GM12801 (cell line): ENCODE data around the gene ROBO3.

ENCODE experiments used
- TF ChIP-seq, protein P1 (sequence below): IDR thresholded peaks from one replicate; pipeline ENCODE4 v1.5.1; 2011; ENCODE audit warnings: control low read depth; ENCODE audit not compliant: insufficient read length; ENCODE audit errors: extremely low read depth

Gene ROBO3

DNA sequence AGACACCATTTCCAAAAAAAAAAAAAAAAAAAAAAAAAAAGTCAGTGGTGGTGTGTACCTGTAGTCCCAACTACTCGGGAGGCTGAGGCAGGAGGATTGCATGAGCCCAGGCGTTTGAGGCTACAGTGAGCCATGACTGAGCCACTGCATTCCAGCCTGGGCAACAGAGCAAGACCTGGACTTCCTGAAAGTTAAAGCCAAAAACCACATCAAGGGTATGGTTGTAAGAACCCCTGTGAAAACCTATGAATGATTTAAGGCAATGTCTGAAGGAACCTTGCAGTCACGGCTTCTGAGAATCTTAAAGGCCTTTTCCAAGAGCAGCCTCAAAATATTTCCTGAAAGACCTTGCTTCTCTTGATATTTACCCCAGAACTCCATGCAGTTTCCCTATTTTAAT lies 34.5 kb upstream of the ROBO3 start:
- TF ChIP-seq, protein P1, sequence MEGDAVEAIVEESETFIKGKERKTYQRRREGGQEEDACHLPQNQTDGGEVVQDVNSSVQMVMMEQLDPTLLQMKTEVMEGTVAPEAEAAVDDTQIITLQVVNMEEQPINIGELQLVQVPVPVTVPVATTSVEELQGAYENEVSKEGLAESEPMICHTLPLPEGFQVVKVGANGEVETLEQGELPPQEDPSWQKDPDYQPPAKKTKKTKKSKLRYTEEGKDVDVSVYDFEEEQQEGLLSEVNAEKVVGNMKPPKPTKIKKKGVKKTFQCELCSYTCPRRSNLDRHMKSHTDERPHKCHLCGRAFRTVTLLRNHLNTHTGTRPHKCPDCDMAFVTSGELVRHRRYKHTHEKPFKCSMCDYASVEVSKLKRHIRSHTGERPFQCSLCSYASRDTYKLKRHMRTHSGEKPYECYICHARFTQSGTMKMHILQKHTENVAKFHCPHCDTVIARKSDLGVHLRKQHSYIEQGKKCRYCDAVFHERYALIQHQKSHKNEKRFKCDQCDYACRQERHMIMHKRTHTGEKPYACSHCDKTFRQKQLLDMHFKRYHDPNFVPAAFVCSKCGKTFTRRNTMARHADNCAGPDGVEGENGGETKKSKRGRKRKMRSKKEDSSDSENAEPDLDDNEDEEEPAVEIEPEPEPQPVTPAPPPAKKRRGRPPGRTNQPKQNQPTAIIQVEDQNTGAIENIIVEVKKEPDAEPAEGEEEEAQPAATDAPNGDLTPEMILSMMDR: no peak

DNA sequence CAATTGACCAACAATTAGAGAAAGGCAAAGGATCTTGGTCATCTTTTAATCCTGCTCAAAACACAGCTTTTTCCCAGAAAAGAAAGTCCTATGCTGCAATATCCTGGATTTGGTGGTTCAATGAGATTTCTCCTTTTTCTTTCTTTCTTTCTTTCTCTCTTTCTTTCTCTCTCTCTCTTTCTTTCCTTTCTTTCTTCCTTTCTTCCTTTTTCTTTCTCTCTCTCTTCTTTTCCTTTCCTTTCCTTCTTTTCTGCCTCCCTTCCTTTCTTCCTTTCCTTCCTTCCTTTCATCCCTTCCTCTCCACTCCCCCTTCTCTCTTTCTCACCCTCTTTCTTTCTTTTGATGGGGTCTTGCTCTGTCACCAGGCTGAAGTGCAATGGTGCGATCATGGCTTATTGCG lies 33.3 kb upstream of the ROBO3 start:
- TF ChIP-seq, protein P1: no peak

DNA sequence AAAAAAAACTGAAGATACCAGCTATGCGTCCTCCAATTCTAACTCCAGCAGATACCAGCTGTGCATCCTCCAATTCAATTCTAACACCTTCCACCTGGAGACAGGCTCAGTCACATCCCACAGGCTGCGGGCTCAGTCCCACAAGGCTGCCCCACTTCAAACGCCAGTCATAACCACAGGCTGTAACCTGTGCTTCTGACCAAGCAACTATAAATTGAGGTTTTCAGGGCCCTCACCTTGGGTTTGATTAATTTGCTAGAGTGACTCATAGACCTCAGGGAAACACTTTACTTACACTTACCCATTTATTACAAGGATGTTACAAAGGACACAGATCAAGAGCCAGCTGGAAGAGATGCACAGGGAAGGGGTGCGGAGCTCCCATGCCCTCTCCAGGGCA lies 32.7 kb upstream of the ROBO3 start:
- TF ChIP-seq, protein P1: no peak

DNA sequence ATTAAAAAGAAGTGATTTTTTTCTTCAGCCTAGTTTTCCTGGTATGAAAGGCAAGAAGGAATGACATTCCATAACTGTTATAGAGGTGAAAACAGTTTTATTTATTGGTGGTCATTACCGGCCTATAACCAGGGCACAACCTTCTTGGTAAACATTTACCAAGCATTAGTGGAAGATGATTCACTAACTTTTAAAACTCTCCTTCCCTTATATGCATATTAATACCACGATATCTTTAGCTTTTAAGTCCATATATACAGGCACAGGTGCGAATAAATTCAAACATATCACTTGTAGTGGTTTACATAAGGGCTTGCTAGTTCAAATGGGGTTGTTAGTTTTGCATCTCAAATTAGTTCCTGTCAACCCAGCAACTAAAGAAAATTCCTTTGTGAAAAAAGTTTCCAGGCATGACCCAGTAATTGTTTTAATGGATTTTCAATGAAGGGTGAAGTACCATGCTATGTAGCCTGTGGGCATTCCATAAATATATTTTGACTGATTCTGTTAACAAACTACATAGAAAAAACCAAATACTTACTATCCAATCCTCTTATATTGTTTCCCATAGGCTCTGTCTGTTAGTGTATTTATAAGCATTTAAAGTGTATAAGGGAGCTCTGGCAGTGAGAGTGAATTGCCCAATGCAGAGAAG lies 30.6 kb upstream of the ROBO3 start:
- TF ChIP-seq, protein P1: no peak

DNA sequence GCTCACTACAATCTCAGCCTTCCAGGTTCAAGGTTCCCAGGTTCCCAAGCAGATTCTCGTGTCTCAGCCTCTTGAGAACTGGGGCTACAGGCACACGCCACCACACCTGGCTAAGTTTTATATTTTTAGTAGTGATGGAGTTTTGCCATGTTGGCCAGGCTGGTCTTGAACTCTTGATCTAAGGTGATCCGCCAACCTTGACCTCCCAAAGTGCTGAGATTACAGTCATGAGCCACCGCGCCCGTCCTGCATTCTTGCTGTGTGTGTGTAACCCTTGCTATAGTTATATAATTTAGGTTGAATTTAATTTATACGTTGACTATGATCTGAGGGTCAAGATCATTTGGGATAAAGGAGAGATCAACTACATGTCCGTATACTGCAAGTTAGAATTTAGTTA lies 29.3 kb upstream of the ROBO3 start:
- TF ChIP-seq, protein P1: no peak

DNA sequence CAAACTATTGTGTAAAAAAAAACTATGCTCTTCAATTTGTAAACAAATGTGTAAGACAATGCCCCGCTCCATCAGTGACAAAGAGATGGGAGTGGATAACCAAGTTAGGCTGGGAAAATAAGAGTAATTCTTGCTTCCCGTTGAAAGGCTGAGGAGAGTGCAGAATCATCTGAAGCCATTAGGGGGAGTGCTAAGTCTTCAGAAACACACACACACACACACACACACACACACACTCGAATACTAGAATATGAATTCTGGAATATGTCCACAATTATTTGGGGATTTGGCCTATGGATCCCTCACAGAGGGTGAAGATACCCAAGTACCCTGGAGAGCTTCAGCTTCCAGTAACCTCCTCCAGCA lies 27.8 kb upstream of the ROBO3 start:
- TF ChIP-seq, protein P1: no peak

DNA sequence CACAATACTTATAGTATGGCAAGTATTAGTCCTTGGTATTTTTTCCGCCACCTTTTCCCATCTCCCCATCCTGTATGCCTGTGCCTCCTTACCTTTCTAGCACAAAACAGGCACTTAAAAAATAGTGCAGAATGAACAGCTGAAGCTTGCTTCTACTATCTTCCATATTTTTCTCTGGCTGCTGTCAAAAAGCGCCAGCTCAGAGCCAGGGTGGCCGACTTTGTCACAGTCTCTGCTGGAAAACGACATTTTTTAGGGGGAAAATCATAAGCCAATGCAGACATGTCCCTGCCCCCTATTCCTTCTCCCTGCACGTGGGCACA lies 26.5 kb upstream of the ROBO3 start:
- TF ChIP-seq, protein P1: no peak
